Measurements from ENCODE around the gene GTF2IRD1.
A peak's percentile ranks its signal among the peaks of the same experiment; 100 is the strongest.
"Not testable (repeated sequence)": the region's sequence is repeated elsewhere in the genome, so short reads cannot be mapped to it uniquely, and the experiment has no call there.

GTF2IRD1 gene

DNA sequence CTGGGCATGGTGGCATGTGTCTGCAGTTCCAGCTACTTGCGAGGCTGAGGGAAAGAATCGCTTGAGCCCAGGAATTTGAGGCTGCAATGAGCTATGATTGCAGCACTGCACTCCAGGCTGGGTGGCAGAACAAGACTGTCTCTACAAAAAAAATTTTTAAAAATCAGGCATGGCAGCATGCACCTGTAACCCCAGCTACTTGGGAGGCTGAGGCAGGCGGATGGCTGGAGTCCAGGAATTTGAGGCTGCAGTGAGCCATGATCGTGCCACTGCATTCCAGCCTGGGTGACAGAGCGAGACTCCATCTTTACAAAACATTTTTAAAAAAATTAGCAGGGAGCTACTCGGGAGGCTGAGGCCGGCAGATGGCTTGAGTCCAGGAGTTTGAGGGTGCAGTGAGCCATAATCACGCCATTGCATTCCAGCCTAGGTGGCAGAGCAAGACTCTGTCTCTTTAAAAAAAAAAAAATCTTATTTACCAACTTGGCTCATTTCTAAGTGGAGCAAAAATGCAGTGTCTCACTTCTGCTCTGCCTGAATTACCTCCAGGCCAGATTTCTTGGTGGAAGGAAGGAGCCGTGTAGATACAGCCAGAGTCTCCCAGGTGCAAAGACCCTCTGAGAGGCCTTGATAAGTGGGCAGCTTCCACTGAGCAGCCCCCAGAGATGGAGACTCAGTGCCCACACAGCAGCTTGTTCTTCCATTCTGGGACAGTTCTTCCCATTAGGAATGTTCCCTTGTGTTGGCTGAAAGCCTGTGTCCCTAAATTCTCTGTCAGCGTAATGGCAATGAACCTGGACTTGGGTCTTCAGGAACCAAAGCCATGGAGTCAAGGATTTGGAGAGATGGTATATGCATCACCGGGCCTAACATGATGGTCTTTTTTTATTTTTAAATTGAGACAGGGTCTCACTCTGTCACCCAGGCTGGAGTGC is 30.0 kb downstream of the GTF2IRD1 start:
- H3K27ac ChIP-seq = peak overlapping the region; percentile 97
- no peak for DNase-seq (ENCODE audit: low read depth, low spot score)

DNA sequence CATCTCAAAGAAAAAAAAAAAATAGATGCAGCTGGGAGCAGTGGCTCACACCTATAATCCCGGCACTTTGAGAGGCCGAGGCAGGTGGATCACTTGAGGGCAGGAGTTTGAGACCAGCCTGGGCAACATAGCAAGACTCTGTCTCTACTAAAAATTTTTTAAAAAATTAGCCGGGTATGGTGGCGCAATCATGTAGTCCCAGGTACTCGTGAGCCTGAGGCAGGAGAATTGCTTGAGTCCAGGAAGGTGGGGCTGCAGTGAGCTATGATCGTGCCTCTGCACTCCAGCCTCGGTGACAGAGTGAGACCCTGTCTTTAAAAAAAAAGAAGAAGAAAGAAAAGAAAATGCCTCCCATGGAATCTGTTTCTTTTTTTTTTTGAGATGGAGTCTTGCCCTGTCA is 31.9 kb downstream of the GTF2IRD1 start:
- no peak overlapping the region for H3K27ac ChIP-seq
- DNase-seq (ENCODE audit: low read depth, low spot score) = no peak

DNA sequence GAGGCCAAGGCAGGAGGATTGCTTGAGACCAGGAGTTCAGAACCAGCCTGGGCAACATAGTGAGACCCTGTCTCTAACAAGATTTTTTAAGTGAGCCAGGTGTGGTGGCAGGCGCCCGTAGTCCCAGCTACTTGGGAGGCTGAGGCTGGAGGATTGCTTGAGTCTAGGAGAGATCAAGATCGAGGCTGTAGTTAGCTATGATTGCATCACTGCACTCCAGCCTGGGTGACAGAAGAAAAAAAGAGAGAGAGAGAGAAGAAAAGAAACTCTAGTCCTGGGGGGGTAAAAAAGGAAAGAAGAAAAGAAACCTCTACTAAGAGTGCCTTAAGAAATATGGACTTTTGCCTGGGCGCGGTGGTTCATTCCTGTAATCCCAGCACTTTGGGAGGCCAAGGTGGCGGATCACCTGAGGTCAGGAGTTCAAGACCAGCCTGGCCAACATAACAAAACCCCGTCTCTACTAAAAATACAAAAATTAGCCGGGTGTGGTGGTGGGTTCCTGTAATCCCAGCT is 34.9 kb downstream of the GTF2IRD1 start:
- DNase-seq (ENCODE audit: low read depth, low spot score); H3K27ac ChIP-seq: not testable (repeated sequence)

DNA sequence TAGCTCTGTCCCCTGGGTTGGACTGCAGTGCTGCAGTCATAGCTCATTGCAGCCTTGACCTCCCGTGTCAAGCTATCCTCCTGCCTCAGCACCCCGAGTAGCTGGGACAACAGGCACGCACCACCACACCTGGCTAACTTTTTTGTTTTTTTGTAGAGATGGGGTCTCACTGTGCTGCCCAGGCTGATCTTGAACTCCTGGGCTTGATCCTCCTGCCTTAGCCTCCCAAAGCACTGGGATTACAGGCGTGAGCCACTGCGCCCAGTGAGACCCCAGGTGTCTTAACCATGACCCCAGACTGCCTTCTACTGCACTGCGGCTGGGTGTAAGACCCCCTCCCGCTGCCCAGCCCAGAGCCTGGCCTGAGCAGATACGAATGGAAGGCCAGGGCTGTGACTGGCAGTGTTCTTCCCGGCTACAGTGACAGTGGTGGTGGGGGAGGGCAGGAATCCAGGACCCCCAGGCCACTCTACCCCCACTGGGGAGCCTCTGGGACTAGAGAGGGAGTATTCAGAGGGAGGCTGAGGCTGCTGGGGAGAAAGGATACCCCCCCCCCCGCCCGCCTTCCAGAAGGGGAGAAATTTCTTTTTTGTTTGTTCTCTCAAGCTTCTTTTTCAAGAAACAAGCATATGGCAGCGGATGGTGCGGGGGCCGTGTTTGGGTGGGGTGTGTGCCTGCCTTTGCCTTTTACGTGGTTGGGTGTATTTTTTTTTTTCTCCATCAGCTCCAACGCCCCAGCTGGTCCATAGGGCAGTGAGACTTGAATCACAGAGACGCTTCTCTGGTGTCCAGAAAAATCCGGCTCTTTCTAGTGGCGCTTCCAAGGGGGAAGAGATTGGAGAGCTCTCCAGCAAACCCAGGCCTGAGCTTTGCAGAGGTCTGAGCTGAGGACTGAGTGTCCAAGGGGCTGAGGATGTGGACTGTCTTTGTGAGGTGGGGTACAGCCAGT is 36.6 kb downstream of the GTF2IRD1 start:
- no peak for DNase-seq (ENCODE audit: low read depth, low spot score)
- H3K27ac ChIP-seq = no peak overlapping the region

DNA sequence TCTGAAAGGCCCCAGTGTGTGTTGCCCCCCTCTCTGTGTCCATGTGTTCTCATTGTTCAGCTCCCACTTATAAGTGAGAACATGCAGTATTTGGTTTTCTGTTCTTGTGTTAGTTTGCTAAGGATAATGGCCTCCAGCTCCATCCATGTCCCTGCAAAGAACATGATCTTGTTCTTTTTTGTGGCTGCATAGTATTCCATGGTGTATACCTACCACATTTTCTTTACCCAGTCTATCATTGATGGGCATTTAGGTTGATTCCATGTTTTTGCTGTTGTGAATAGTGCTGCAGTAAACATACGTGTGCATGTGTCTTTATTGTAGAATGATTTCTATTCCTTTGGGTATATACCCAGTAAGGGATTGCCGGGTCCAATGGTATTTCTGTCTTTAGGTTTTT is 37.8 kb downstream of the GTF2IRD1 start:
- H3K27ac ChIP-seq; DNase-seq (ENCODE audit: low read depth, low spot score): not testable (repeated sequence)

DNA sequence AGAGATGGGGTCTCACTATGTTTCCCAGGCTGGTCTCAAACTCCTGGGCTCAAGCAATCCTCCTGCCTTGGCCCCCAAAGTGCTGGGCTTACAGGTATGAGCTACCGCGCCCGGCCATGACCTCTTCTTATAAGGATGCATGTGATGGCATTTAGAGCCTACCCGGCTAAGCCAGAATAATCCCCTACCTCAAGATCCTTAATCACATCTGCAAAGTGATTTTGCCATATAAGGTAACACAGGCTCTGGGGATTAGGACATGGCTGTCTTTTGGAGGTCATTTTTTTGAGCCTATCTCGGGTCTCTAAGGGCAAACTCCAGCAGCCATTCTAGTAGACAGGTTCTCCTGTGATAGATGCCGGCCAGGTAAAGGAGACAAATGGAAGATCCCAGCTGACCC is 39.6 kb downstream of the GTF2IRD1 start:
- H3K27ac ChIP-seq = no peak overlapping the region
- DNase-seq (ENCODE audit: low read depth, low spot score) = no peak

DNA sequence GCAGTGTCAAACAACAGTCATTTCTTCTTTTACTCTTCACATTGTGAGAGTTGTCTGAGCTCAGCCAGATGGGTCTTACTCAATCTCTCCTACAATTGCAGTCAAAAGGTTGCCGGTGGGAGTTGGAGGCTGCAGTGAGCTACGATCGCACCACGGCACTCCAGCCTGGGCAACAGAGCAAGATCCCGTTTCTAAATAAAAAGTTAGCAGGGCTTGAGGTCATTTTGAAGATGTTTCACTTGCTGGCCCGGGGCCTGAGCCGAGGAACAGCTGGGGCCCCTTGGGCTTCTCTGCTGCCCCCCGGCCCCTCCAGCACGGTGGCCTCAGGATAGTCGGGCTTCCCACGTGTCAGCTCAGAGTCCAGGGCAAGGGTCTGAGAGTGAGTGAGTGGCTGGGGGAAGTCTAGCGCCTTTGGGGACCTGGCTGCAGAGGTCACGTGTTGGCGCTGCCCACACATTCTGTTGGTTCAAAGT is 40.4 kb downstream of the GTF2IRD1 start:
- DNase-seq (ENCODE audit: low read depth, low spot score) = no peak
- H3K27ac ChIP-seq = no peak overlapping the region

DNA sequence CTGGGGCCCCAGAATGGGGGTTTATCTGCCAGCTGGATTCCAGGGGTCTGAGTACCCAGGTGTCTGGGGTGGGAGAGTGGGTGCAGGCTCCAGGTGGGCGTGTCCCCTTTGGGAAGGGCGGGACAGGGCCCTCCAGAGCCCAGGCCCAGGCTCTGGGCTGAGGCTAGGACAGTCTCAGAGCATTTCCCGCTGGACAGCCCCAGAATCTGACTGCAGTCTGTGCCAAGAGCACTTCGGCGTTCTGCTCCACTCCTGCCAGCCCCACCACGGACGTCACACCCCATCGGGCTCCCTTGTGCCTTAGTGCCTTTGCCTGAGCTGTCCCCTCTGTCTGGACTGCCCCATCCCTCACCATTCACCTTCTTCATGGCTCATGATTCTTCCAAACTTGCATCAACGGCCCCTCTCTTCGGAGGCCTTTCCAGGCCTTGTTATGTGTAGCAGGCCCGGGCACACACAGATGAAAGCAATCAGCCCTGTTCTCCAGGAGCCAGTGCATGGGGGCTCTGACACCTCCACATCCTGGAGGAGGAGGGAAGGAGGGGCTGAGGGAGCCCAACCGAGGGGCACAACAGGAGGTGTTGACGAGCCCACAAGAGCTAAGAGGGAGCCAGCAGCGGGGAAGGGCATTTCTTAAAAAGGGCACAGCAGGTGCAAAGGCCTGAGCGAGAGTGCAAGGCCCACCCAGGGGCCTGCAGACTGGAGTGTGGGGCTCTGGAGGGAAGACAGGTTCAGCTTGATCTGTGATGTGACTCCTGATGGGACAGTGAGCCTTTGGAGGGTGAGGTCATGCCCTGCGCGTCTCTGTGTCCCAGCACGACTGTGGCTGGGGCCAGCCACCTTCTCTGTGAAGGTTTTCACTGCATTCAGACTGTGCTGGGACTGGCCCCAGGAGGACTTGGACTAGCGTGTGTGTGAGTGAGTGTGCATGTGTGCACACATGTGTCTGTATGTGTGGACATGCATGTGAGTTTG is 41.7 kb downstream of the GTF2IRD1 start:
- H3K27ac ChIP-seq = no peak overlapping the region
- no peak for DNase-seq (ENCODE audit: low read depth, low spot score)

DNA sequence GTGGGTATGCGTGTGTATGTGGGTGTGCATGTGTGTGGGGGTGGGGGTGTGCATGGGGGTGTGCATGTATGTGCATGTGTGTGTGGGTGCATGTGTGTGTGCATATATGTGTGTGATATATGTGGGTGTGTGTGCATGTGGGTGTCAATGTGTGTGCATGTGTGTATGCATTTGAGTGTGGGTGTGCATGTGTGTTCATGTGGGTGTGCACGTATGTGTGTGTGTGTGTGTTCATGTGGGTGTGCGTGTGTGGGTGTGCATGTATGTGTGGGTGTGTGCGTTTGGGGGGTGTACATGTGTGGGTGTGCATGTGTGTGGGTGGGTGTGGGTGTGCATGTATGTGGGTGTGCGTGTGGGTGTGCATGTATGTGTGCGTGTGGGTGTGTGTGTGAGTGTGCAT is 42.6 kb downstream of the GTF2IRD1 start:
- no peak for DNase-seq (ENCODE audit: low read depth, low spot score)

DNA sequence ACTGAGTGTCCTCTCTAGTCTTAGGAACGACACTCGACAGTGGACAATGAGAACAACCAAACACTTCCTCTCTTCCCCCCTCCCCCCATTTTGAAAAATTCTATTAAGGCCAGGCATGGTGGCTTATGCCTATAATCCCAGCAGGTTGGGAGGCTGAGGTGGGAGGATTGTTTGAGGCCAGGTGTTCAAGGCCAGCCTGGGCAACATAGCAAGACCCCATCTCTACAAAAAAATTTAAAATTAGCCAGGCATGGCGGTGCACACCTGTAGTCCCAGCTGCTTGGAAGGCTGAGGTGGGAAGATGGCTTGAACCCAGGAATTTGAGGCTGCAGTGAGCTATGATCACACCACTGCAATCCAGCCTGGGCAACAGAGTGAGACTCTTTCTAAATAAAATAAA is 43.1 kb downstream of the GTF2IRD1 start:
- DNase-seq (ENCODE audit: low read depth, low spot score); H3K27ac ChIP-seq: not testable (repeated sequence)

More for the DNA sequence above, 42.6 kb downstream of the GTF2IRD1 start:
- H3K27ac ChIP-seq = no peak overlapping the region

DNA sequence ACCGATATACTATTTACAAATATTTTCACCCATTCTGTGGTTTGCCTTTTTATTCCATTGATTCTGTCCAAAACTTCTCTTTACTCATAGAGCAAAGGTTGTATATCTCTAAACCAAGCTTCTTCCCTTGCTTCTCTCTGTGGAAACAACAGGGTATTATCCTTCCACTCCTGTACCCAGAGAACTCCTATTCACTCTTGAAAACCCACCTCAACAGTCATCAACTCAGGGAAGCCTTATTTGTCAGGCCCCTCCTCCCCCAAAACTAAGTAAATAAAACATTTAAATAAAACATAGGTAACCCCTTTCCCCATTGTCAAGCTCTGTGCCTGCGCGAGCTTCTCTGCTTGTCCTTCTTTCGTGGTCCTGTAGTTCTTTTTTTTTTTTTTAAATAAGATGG is 44.6 kb downstream of the GTF2IRD1 start:
- DNase-seq (ENCODE audit: low read depth, low spot score) = no peak
- H3K27ac ChIP-seq = no peak overlapping the region

DNA sequence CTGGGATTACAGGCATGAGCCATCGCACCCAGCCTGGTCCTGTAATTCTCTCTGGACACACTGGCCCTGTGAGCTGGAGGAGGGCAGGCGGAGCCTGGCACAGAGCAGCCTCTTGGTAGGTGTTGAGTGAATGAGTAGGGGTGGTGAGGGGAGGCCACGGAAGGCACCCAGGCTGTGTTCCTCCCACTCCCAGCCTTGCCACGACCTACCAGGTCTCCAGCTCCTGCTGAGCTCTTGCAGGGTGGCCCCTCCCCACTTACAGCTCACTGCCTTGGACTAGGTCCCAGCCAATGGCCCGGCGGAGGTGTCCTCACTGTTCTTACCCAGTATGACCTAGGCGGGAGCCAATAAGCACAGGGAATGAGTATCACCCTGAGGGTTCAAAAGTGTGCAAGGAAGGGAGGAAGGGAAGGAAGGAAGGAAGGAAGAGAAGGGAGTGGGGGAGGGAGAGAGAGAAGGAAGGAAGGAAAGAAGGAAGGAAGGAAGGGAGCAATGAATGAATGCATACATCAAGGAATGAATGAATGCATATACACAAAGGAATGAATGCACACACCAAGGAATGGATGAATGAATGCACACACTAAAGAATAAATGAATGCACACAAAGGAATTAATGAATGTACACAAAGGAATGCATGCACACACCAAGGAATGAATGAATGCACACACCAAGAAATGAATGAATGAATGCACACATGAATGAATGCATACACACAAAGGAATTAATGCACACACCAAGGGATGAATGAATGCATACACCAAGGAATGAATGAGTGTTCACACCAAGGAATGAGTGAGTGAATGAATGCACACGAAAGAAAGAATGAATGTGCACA is 45.5 kb downstream of the GTF2IRD1 start:
- no peak overlapping the region for H3K27ac ChIP-seq
- no peak for DNase-seq (ENCODE audit: low read depth, low spot score)

DNA sequence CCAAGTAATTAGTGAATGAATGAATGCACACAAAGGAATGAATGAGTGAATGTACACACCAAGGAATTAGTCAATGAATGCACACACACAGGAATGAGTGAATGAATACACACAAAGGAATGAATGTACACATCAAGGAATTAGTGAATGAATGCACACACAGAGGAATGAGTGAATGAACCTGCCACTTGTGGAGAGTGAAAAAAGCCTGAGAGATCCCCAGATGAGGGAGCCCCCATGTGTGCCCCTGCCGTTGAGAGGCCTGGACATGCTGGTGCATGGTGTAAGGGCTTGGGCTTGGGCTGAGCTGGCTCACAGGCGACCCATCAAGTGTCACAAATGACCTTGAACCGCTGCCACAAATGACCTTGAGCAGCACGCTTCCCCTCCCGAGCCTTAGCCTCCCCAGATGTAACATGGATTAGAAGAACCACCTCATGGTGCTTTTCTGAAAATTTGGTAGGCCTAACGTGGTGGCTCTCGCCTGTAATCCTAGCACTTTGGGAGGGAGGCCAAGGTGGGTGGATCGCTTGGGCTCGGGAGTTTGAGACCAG is 46.2 kb downstream of the GTF2IRD1 start:
- H3K27ac ChIP-seq = no peak overlapping the region
- no peak for DNase-seq (ENCODE audit: low read depth, low spot score)

DNA sequence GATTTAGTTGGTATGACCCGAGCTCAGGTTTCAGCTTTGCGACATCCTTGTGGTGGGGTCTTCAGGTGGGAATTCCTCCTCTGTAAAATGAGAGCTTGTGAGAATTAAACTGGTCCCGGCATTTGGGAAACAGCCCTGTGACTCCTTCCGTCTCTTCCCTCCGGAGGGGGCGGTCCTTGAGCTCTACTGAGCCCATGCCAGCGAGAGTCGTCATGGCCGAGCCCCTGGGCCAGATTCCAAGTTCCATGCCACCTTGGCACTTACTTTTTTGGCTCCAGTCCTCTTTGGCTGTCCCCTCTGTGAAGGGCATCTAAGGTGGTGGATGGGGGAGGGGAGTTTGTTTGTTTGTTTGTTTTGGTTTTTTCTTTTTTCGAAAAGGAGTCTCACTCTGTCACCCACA is 47.6 kb downstream of the GTF2IRD1 start:
- peak overlapping the region; percentile 22 for H3K27ac ChIP-seq
- no peak for DNase-seq (ENCODE audit: low read depth, low spot score)

DNA sequence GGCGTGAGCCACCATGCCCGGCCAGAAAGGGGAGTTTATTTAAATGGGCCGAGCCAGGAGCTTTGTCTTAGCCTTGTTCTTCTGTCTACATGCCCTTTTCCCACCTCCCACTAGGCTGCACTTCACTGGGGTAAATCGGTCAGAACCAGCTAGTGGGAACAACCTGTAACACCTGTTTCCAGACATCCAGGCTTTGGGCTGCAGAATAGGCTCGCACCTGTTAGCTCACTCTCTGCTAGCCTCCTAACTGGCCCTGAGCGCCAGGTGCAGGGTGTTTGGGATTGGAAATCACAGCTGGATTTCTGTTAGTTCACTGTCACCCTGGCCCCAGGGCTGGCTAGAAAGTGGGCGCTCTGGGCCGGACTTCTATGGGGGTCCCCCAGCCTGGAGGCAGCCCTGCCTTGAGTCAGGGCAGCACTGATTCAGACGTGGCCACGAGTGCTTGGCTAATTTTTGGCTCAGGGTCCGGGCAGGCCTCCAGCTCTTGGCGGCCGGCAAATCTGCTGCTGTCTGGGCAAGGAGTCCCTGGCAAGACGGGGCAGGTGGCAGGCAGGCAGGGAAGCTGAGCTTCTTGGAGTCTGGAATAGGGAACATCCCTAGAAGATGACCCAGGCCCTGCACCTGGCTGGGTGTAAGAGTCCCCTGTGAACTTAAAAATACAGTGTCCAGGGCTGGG is 48.6 kb downstream of the GTF2IRD1 start:
- no peak for DNase-seq (ENCODE audit: low read depth, low spot score)
- peak overlapping the region; percentile 22 for H3K27ac ChIP-seq

DNA sequence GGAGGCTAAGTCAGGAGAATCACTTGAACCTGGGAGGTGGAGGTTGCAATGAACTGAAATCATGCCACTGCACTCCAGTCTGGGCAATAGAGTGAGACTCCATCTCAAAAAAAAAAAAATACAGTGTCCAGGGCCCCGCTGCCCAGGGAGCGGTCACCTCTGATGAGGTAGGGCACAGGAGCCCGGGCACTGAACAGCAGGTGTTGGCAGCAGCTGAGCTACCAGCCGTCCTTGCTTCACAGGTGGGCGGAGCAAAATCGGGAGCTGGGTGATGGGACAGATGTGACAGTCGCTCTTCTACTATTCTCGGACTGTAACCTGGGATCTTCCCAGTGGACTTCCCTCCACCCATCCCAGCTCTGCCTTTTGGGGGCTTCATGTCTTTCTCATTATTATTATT is 49.4 kb downstream of the GTF2IRD1 start:
- DNase-seq (ENCODE audit: low read depth, low spot score) = no peak
- no peak overlapping the region for H3K27ac ChIP-seq

DNA sequence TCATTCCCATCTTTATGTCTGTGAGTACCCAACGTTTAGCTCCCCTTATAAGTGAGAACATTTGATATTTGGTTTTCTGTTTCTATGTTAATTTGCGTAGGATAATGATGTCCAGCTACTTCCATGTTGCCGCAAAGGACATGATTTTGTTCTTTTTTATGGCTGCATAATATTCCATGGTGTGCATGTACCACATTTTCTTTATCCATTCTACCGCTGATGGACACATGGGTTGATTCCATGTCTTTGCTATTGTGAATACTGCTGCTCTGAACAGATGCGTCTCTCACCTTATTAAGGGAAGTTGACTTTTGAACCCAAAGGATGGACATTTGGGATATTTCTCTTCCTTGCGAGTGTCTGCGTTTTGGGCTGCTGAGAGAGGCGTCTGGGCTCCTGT is 50.2 kb downstream of the GTF2IRD1 start:
- DNase-seq (ENCODE audit: low read depth, low spot score) = no peak

More for the DNA sequence above, 50.2 kb downstream of the GTF2IRD1 start:
- H3K27ac ChIP-seq = no peak overlapping the region
